ENCODE measurements around the gene LNP1.

The LNP1 gene

DNA sequence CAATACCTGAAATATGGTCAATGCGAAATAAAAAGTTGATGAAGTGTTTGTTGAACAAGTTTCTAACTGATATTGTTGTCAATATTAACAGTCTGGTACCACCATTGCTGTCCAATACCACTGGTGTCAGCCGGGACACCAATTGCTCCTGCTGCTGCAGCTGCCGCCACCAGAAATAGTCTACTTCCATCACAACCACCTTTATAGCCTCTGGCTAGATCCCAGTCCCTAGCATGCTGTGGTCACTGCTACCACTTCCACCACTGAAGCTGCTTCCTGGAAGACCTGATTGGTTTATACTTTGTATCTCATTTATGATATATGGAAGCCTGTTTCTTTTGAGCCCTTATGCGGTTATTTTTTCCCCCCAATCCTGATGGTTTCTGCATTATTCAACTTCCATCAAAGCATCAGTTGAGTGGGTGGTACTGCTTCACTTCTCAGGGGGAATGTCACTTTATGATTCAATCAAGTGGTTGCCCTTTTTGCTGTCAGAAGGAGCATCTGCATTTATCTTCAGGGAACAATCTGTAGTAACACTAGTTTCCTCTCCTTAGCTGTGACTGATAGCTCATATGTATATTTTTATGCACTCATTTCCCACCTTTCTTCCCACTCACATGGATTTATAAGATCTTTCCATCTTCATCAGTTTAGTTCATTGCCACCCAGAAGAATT lies 11.7 kb downstream of the LNP1 start:
- POLR2A ChIA-PET = no interaction called here
- CTCF ChIA-PET = interaction anchor here (1.2 to 1.7 kb wide), 4 partner anchors 9 to 178 kb away, joined by 3 to 6 read pairs (median 4); partner anchors contain the start of genes LNP1 and TOMM70
- TF ChIP-seq, protein P1, sequence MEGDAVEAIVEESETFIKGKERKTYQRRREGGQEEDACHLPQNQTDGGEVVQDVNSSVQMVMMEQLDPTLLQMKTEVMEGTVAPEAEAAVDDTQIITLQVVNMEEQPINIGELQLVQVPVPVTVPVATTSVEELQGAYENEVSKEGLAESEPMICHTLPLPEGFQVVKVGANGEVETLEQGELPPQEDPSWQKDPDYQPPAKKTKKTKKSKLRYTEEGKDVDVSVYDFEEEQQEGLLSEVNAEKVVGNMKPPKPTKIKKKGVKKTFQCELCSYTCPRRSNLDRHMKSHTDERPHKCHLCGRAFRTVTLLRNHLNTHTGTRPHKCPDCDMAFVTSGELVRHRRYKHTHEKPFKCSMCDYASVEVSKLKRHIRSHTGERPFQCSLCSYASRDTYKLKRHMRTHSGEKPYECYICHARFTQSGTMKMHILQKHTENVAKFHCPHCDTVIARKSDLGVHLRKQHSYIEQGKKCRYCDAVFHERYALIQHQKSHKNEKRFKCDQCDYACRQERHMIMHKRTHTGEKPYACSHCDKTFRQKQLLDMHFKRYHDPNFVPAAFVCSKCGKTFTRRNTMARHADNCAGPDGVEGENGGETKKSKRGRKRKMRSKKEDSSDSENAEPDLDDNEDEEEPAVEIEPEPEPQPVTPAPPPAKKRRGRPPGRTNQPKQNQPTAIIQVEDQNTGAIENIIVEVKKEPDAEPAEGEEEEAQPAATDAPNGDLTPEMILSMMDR (IDR thresholded peaks at IDR 0.05; ENCODE audit: control extremely low read depth, extremely low read depth, low read depth, missing control alignments) = no peak
- DNase-seq (ENCODE audit: extremely low spot score) = no peak

DNA sequence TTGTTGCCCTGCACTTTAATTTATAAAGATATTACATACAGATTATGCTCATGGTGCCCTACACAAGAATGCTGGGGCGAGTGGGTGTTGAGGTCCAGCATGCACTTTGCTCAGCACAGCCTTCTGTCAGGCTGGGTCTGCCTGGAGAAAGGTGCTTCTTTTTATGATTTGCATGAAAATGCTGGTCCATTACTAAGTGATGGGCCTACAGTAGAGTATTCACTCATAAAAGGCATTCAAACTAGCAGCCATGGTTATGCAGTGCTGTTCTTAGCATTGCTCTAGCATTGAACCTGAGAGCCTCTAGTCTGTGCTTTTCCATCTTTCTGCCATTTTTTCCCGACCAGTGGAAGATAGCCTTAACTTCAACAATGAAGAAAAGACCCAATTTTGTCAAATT lies 12.3 kb downstream of the LNP1 start:
- CTCF ChIA-PET = interaction anchor here (1.2 to 1.7 kb wide), 5 partner anchors 10 to 178 kb away, joined by 3 to 6 read pairs (median 5); partner anchors contain the start of genes LNP1 and TOMM70
- TF ChIP-seq, protein P1 (IDR thresholded peaks at IDR 0.05; ENCODE audit: control extremely low read depth, extremely low read depth, low read depth, missing control alignments) = no peak
- DNase-seq (ENCODE audit: extremely low spot score) = no peak
- POLR2A ChIA-PET = no interaction called here

DNA sequence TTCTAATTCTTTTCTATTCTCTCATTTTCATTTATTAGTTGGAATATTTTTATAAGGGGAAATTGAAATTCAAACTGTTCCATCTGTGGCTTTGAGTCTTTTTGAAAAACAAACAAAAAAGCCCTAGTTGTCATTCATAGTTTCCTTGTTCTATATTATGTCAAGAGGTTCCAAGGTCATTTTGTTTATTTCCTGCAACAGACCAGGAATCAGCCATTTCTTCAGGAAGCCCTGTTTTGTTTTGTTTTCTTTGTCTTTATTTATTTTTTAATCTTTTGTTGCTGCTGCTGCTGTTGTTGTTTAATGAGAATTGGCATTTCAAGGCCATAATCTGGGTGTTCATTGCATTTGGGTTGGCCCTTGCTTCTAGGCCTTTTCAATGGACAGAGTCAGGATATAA lies 14.8 kb downstream of the LNP1 start:
- ChIA-PET CTCF (no interaction called here), POLR2A (no interaction called here)
- no peak for DNase-seq (ENCODE audit: extremely low spot score)
- TF ChIP-seq, protein P1 (IDR thresholded peaks at IDR 0.05; ENCODE audit: control extremely low read depth, extremely low read depth, low read depth, missing control alignments) = no peak

DNA sequence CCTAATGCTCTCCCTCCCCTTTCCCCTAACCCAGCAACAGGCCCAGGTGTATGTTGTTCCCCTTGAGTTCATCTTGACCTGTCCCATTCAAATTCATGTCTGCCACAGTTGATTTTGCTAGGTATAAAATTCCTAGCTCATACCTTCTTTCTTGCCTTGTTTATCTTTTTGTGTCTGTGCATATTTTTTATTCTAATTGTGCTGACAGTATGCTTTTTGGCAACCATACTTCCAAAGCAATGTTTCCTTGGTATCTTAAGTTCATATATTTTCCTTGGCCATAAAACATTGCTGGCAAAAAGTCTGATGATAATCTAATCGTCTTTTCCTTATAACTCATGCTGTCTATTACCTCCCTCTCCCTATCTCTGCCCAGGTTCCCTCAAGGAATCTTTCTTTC lies 15.5 kb downstream of the LNP1 start:
- TF ChIP-seq, protein P1 (IDR thresholded peaks at IDR 0.05; ENCODE audit: control extremely low read depth, extremely low read depth, low read depth, missing control alignments) = no peak
- DNase-seq (ENCODE audit: extremely low spot score) = no peak
- ChIA-PET POLR2A (no interaction called here), CTCF (interaction anchor here (1.2 kb wide), 1 partner anchor 13 kb away, joined by 3 read pairs; no protein-coding TSS in a partner anchor)

DNA sequence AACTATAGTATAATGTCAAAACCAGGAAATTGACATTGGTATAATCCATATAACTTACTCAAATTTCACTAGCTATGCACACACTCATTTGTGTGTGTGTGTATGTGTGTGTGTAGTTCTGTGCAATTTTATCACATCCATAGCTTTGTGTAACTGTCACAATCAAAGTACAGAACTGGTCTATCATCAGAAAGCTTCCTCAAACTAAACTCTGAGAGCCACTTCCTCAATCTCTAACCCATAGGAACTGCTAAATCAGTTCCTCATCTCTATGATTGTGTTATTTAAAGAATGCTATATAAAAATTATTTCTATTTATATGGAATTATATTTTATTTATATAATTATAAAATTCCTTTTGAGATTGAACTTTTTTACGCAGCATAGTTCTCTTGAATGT lies 18.1 kb downstream of the LNP1 start:
- TF ChIP-seq, protein P1 (IDR thresholded peaks at IDR 0.05; ENCODE audit: control extremely low read depth, extremely low read depth, low read depth, missing control alignments) = no peak
- no peak for DNase-seq (ENCODE audit: extremely low spot score)
- POLR2A ChIA-PET = no interaction called here
- CTCF ChIA-PET = interaction anchor here (1.0 to 1.7 kb wide), 6 partner anchors 9 to 85 kb away, joined by 3 to 8 read pairs (median 4); partner anchors contain the start of genes LNP1, NIT2 and TOMM70

DNA sequence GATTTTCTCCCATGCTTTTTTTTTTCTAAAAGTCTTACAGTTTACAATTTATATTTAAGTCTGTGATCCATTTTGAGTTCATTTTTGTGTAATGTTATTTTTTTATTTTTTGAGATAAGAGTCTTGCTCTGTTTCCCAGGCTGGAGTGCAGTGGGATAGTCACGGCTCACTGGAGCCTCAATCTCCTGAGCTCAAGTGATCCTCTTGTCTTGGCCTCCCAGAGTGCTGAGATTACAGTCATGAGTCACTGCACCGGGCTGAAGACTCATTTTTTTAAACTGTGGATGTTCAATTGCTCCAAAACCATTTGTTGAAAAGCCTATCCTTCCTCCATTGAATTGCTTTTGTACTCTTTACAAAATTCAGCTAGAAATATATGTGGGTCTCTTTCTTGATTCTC lies 19.5 kb downstream of the LNP1 start:
- CTCF ChIA-PET = no interaction called here
- no peak for DNase-seq (ENCODE audit: extremely low spot score)
- POLR2A ChIA-PET = no interaction called here
- TF ChIP-seq, protein P1 (IDR thresholded peaks at IDR 0.05; ENCODE audit: control extremely low read depth, extremely low read depth, low read depth, missing control alignments) = no peak
